GM21576 (cell line): ENCODE measurements around the gene PKD2L2.
"Not testable (repeated sequence)": the region's sequence is repeated elsewhere in the genome, so short reads cannot be mapped to it uniquely, and the experiment has no call there.

Experiments
- ATAC-seq: cut with Tn5 transposase; IDR thresholded peaks from one replicate; pipeline ENCODE4 v1.9.1; 2021; ENCODE audit warnings: mild to moderate bottlenecking, moderate library complexity; ENCODE audit not compliant: unreplicated experiment

The PKD2L2 gene

GRCh38 chr5:137888863-137889759 lies at the start of gene PKD2L2:
Gene PKD2L2 (plus strand): TSS chr5:137889457. CDS start chr5:137889492, 35 bp downstream.
- ATAC-seq: peak; percentile 92

GRCh38 chr5:137842296-137842695 lies 47.0 kb upstream of the PKD2L2 start:
- no peak for ATAC-seq

- no peak for ATAC-seq
These were observed 45.5 kb upstream of the PKD2L2 start for GRCh38 chr5:137843676-137844299.

DNA sequence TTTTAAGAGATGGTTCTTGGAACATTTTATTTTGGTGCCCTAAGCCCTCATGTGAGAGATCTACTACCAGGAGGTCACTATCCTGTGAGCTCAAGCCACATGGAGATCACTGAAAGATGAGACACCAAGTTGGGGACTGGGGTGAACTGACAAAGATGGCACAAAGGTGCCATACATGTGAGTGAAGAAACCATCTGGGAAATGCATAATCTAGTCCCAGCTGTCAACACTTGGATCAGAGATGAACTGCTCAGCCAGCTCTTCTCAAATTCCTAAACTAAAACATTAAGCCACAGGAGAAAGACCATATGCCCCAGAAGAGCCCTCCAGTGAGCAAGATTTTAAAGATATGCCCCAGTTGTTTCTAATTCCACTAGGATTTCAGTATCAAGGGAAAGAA lies 43.8 kb upstream of the PKD2L2 start:
- no peak for ATAC-seq

DNA sequence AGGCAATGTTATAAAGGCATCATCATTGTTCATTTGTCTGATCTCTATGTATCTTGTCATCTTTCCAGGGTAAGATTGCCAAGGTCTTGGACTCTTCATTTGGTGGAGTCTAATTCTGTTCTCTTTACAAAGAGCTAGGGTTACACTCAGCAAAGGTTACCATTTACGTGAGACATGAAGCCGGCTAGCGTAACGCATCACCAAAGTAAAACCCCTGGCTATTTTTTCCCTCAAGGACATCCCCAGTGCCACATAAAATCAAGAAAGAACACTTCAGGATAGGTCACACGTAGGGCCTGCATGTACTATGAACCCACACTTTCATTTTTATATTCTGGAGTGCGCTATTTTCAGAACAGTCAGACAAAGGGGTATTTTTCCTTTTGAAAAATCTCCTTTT lies 41.6 kb upstream of the PKD2L2 start:
- ATAC-seq: no peak

GRCh38 chr5:137853165-137853564 lies 36.1 kb upstream of the PKD2L2 start:
- not testable (repeated sequence) for ATAC-seq

DNA sequence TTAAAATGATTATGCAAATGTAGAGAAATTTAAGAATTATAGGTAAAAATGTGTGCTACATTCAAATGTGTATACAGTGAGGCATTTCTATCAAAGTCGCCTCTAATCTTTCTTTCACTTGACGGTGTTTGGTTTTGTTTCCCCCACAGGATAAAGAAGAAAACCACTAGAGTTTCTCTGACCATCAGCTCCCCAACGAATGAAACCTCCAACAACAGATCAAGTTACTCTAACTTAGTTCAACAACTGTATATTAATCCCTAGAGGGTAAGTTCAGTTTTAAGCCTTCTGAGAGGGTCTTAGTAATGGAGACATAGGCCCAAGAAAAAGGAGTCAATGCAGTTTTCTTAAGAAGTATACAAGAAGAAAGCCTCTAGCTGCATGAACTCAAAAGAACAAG lies 33.1 kb upstream of the PKD2L2 start:
- peak; percentile 45 for ATAC-seq

GRCh38 chr5:137856916-137857862 lies 32.1 kb upstream of the PKD2L2 start:
- no peak for ATAC-seq

GRCh38 chr5:137858223-137858916 lies 30.9 kb upstream of the PKD2L2 start:
- ATAC-seq: peak; percentile 80

DNA sequence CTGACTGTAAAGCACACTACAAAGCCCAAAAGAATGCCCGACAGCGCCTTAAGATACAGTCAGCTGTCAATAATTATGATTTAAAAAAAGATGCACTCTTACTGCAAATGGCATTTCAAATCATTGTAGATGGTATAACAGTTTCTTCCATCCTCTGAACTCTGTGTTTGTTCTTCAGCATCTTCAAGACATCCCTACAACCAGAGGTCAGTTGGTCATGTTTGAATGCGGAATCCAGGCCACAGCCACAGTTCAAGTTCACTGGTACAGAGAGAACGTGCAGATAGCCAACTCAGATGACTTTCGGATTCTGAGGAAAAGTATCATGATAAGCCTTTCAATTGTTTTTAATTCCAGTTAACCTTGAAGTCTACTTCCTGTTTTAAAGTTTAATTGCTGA lies 30.3 kb upstream of the PKD2L2 start:
- no peak for ATAC-seq

GRCh38 chr5:137862251-137862650 lies 27.0 kb upstream of the PKD2L2 start:
- no peak for ATAC-seq

GRCh38 chr5:137863653-137864052 lies 25.6 kb upstream of the PKD2L2 start:
- not testable (repeated sequence) for ATAC-seq

GRCh38 chr5:137866541-137867388 lies 22.5 kb upstream of the PKD2L2 start:
- ATAC-seq: no peak

- ATAC-seq: no peak
These were observed 21.6 kb upstream of the PKD2L2 start, which contains the start of gene MYOT for GRCh38 chr5:137867664-137868063. Gene MYOT (plus strand): TSS chr5:137867860. CDS start chr5:137870652, 2,792 bp downstream.

DNA sequence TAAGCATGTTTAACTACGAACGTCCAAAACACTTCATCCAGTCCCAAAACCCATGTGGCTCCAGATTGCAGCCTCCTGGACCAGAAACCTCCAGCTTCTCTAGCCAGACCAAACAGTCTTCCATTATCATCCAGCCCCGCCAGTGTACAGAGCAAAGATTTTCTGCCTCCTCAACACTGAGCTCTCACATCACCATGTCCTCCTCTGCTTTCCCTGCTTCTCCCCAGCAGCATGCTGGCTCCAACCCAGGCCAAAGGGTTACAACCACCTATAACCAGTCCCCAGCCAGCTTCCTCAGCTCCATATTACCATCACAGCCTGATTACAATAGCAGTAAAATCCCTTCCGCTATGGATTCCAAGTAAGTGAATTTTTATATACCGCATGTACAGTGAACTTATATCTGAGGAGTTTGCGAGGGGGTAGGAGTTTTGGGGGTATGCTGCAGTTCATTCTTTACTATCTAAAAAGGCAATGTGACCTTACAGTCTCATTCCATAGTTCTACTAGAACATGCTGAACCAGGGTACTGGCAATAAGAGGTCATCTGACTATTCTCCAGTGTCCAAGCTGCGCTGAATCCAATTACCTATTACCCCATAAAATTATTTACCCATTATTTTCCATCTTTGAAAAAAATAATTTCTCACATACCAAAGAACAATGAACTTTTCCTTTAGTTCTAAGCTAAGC lies 18.5 kb upstream of the PKD2L2 start:
- ATAC-seq: no peak

DNA sequence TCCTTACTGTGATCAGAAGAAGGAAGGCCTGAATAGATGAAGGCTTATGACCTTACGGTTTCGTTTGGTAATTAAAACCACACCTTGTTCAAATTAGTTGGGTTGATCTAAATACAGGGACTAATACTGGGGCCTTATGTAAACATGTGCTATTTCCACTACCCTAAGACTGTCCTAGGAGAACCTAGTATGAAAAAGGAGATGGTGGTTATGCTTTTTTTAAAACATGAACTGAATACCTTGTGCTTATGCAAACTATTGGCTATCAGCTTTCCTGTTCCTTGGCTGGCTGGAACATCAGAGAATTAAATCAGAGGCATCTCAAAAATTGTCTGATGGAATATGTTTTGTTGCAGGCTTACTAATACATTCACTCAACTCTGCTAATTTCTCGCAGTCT lies 17.7 kb upstream of the PKD2L2 start:
- ATAC-seq: no peak

GRCh38 chr5:137872466-137872865 lies 16.8 kb upstream of the PKD2L2 start:
- no peak for ATAC-seq

DNA sequence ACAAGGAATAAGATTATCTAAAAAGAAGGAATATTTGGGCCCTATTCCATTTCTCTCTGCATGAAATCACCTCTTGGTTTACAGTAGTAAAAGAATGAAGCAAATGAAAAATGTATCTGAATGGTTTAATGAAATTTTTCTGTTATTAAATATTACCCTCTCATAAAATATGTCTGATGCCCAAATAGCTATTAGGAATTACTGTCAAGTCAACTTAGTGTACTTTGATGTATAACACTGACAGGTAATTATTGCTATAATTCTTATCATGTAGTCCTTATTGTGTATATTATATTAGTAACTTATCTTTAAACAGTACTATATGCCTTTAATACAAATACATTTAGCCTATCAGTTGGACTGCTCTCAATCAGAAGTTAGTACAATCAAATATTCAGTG lies 13.2 kb upstream of the PKD2L2 start:
- ATAC-seq: no peak

DNA sequence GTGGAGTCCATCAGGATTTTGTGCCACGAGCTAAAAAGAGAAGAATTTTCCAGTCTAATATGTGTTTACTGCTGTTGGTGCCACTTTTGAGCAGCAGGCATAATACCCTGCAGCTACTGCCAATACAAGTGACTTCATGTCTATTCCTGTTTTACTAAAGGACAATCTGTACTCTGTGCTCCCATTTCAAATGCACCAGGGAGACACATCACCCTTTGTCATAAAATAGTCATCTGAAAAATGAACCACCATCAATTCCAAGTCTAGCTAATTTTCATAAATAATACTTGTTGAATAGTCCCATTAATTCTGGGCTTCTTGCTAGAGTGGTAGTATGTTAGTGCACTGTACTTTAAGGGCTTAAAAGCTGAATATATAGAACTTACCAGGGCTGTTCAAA lies 8.9 kb upstream of the PKD2L2 start:
- no peak for ATAC-seq
